Nephron (organoid): ENCODE data around the gene ANKFN1.

Source experiments
- H3K27ac Mint-ChIP-seq, 3 experiments: 2 replicates each; pipeline ENCODE4 v1.8.0; 2020; ENCODE audit warnings: mixed read lengths in 3 of 3, mild to moderate bottlenecking in 2 of 3, moderate library complexity in 1 of 3
- H3K27me3 Mint-ChIP-seq: 2 replicates; pipeline ENCODE4 v1.8.0; 2021; ENCODE audit warnings: low read depth, mild to moderate bottlenecking, moderate library complexity, mixed read lengths
- H3K36me3 Mint-ChIP-seq: 2 replicates; pipeline ENCODE4 v1.8.0; 2020; ENCODE audit warnings: low read depth, mixed read lengths
- H3K4me1 Mint-ChIP-seq: 2 replicates; pipeline ENCODE4 v1.8.0; 2020; ENCODE audit warnings: mixed read lengths
- H3K4me3 Mint-ChIP-seq, 3 experiments: 2 replicates each; pipeline ENCODE4 v1.8.0; 2020; ENCODE audit warnings: mild to moderate bottlenecking in 3 of 3, mixed read lengths in 3 of 3, moderate library complexity in 2 of 3
- H3K9me3 Mint-ChIP-seq: 2 replicates; pipeline ENCODE4 v1.8.0; 2020; ENCODE audit warnings: mixed read lengths
- CTCF ChIP-seq, 3 experiments: fragments of 200-600 bp; sonication (generic); IDR thresholded peaks; one replicate each; pipeline ENCODE4 v1.5.0; 2021; ENCODE audit warnings: antibody characterized with exemption in 3 of 3; ENCODE audit not compliant: unreplicated experiment in 3 of 3

ANKFN1 gene

GRCh38 chr17:56316604-56317003 is 163.3 kb downstream of the ANKFN1 start:
- H3K4me1 Mint-ChIP-seq: peaks cover 12% of the 10 kb centered on the region
- H3K4me3 Mint-ChIP-seq: no peak overlapping the region
- H3K27ac Mint-ChIP-seq: no peak overlapping the region
- no peaks in the 10 kb centered on the region for H3K27me3 Mint-ChIP-seq
- H3K9me3 Mint-ChIP-seq: no peaks in the 10 kb centered on the region
- H3K36me3 Mint-ChIP-seq: no peaks in the 10 kb centered on the region
- TF ChIP-seq CTCF (IDR thresholded peaks at IDR 0.05; ENCODE audit: unreplicated experiment in 3 of 3): no peak

- Mint-ChIP-seq H3K9me3 (no peaks in the 10 kb centered on the region), H3K27me3 (peaks cover 5% of the 10 kb centered on the region), H3K4me3 (no peak overlapping the region), H3K27ac (no peak overlapping the region), H3K36me3 (no peaks in the 10 kb centered on the region), H3K4me1 (peaks cover 12% of the 10 kb centered on the region)
- no peak for TF ChIP-seq CTCF (IDR thresholded peaks at IDR 0.05; ENCODE audit: unreplicated experiment in 3 of 3)
Measured at GRCh38 chr17:56317351-56318208, 164.3 kb downstream of the ANKFN1 start.

- Mint-ChIP-seq H3K4me3 (no peak overlapping the region), H3K36me3 (no peaks in the 10 kb centered on the region), H3K27ac (no peak overlapping the region), H3K4me1 (peaks cover 13% of the 10 kb centered on the region), H3K9me3 (no peaks in the 10 kb centered on the region), H3K27me3 (peaks cover 8% of the 10 kb centered on the region)
- peak; percentile 59 to 67 (median 61) for TF ChIP-seq CTCF (IDR thresholded peaks at IDR 0.05; ENCODE audit: unreplicated experiment in 3 of 3)
Measured at GRCh38 chr17:56319531-56319930, 166.3 kb downstream of the ANKFN1 start.

- Mint-ChIP-seq H3K4me3 (no peak overlapping the region), H3K27me3 (peaks cover 12% of the 10 kb centered on the region), H3K36me3 (no peaks in the 10 kb centered on the region), H3K4me1 (peaks cover 18% of the 10 kb centered on the region), H3K9me3 (no peaks in the 10 kb centered on the region), H3K27ac (peak overlapping the region in 1 of 3 experiments; percentile 64)
- TF ChIP-seq CTCF (IDR thresholded peaks at IDR 0.05; ENCODE audit: unreplicated experiment in 3 of 3): no peak
Measured at GRCh38 chr17:56320443-56320842, 167.2 kb downstream of the ANKFN1 start.

- Mint-ChIP-seq H3K36me3 (no peaks in the 10 kb centered on the region), H3K4me3 (no peak overlapping the region), H3K27me3 (peaks cover 16% of the 10 kb centered on the region), H3K9me3 (no peaks in the 10 kb centered on the region), H3K4me1 (peaks cover 15% of the 10 kb centered on the region), H3K27ac (no peak overlapping the region)
- no peak for TF ChIP-seq CTCF (IDR thresholded peaks at IDR 0.05; ENCODE audit: unreplicated experiment in 3 of 3)
Measured at GRCh38 chr17:56322991-56323390, 169.7 kb downstream of the ANKFN1 start.

- TF ChIP-seq CTCF (IDR thresholded peaks at IDR 0.05; ENCODE audit: unreplicated experiment in 3 of 3): no peak
- no peaks in the 10 kb centered on the region for H3K36me3 Mint-ChIP-seq
- H3K4me3 Mint-ChIP-seq: no peak overlapping the region
- peaks cover 16% of the 10 kb centered on the region for H3K27me3 Mint-ChIP-seq
- no peak overlapping the region for H3K27ac Mint-ChIP-seq
- peaks cover 15% of the 10 kb centered on the region for H3K4me1 Mint-ChIP-seq
- no peaks in the 10 kb centered on the region for H3K9me3 Mint-ChIP-seq
Measured at GRCh38 chr17:56324676-56325075, 171.4 kb downstream of the ANKFN1 start.
